ENCODE data around the gene ACO2.

Gene ACO2

GRCh38 chr22:41499624-41500280 lies 30.8 kb downstream of the ACO2 start:
- Mint-ChIP-seq H3K9me3 (no peaks in the 10 kb centered on the region), H3K27ac (peak overlapping the region; percentile 81), H3K27me3 (no peaks in the 10 kb centered on the region), H3K4me3 (no peak overlapping the region), H3K4me1 (peaks cover 21% of the 10 kb centered on the region), H3K36me3 (peaks cover 16% of the 10 kb centered on the region)
- no peak for ATAC-seq

- peak overlapping the region; percentile 81 for H3K27ac Mint-ChIP-seq
- ATAC-seq = no peak
- no peaks in the 10 kb centered on the region for H3K27me3 Mint-ChIP-seq
- H3K9me3 Mint-ChIP-seq = no peaks in the 10 kb centered on the region
- no peak overlapping the region for H3K4me3 Mint-ChIP-seq
- peaks cover 16% of the 10 kb centered on the region for H3K36me3 Mint-ChIP-seq
- H3K4me1 Mint-ChIP-seq = peaks cover 21% of the 10 kb centered on the region
Measured at GRCh38 chr22:41500303-41500702, 31.4 kb downstream of the ACO2 start.

- H3K9me3 Mint-ChIP-seq = no peaks in the 10 kb centered on the region
- ATAC-seq = peak; percentile 84
- H3K4me3 Mint-ChIP-seq = no peak overlapping the region
- peaks cover 16% of the 10 kb centered on the region for H3K36me3 Mint-ChIP-seq
- peak overlapping the region; percentile 81 for H3K27ac Mint-ChIP-seq
- H3K4me1 Mint-ChIP-seq = peaks cover 21% of the 10 kb centered on the region
- H3K27me3 Mint-ChIP-seq = no peaks in the 10 kb centered on the region
Measured at GRCh38 chr22:41501209-41501608, 32.3 kb downstream of the ACO2 start.

- Mint-ChIP-seq H3K9me3 (no peaks in the 10 kb centered on the region), H3K27me3 (no peaks in the 10 kb centered on the region)
Measured at GRCh38 chr22:41504397-41504796, 35.5 kb downstream of the ACO2 start.

GRCh38 chr22:41504816-41505215 lies 35.9 kb downstream of the ACO2 start:
- no peaks in the 10 kb centered on the region for H3K9me3 Mint-ChIP-seq
- H3K27ac Mint-ChIP-seq = peak overlapping the region; percentile 70
- ATAC-seq = no peak
- H3K4me1 Mint-ChIP-seq = peaks cover 12% of the 10 kb centered on the region
- H3K36me3 Mint-ChIP-seq = peaks cover 38% of the 10 kb centered on the region
- no peaks in the 10 kb centered on the region for H3K27me3 Mint-ChIP-seq
- H3K4me3 Mint-ChIP-seq = no peak overlapping the region

More at GRCh38 chr22:41504397-41504796, 35.5 kb downstream of the ACO2 start:
- peak; percentile 91 for ATAC-seq
- Mint-ChIP-seq H3K4me3 (no peak overlapping the region), H3K36me3 (peaks cover 35% of the 10 kb centered on the region), H3K4me1 (peaks cover 17% of the 10 kb centered on the region), H3K27ac (peak overlapping the region; percentile 70)

GRCh38 chr22:41505511-41506220 lies 36.7 kb downstream of the ACO2 start:
- peaks cover 12% of the 10 kb centered on the region for H3K4me1 Mint-ChIP-seq
- H3K27ac Mint-ChIP-seq = no peak overlapping the region
- no peak for ATAC-seq
- no peaks in the 10 kb centered on the region for H3K27me3 Mint-ChIP-seq
- H3K4me3 Mint-ChIP-seq = no peak overlapping the region
- no peaks in the 10 kb centered on the region for H3K9me3 Mint-ChIP-seq
- peaks cover 46% of the 10 kb centered on the region for H3K36me3 Mint-ChIP-seq

- no peak for ATAC-seq
- no peaks in the 10 kb centered on the region for H3K27me3 Mint-ChIP-seq
- H3K4me3 Mint-ChIP-seq = no peak overlapping the region
- no peak overlapping the region for H3K27ac Mint-ChIP-seq
- H3K9me3 Mint-ChIP-seq = no peaks in the 10 kb centered on the region
- peaks cover 39% of the 10 kb centered on the region for H3K36me3 Mint-ChIP-seq
- H3K4me1 Mint-ChIP-seq = no peaks in the 10 kb centered on the region
Measured at GRCh38 chr22:41507330-41508063, 38.6 kb downstream of the ACO2 start.

GRCh38 chr22:41508770-41509170 lies 39.9 kb downstream of the ACO2 start:
- H3K4me1 Mint-ChIP-seq = no peaks in the 10 kb centered on the region
- H3K4me3 Mint-ChIP-seq = no peak overlapping the region
- no peaks in the 10 kb centered on the region for H3K27me3 Mint-ChIP-seq
- peaks cover 51% of the 10 kb centered on the region for H3K36me3 Mint-ChIP-seq
- no peak for ATAC-seq
- H3K9me3 Mint-ChIP-seq = no peaks in the 10 kb centered on the region
- H3K27ac Mint-ChIP-seq = no peak overlapping the region

GRCh38 chr22:41511521-41511968 lies 42.6 kb downstream of the ACO2 start:
- no peak overlapping the region for H3K4me3 Mint-ChIP-seq
- H3K27me3 Mint-ChIP-seq = no peaks in the 10 kb centered on the region
- no peak overlapping the region for H3K27ac Mint-ChIP-seq
- H3K4me1 Mint-ChIP-seq = no peaks in the 10 kb centered on the region
- no peak for ATAC-seq
- H3K9me3 Mint-ChIP-seq = no peaks in the 10 kb centered on the region
- peaks cover 72% of the 10 kb centered on the region for H3K36me3 Mint-ChIP-seq

- H3K9me3 Mint-ChIP-seq = no peaks in the 10 kb centered on the region
- peaks cover 75% of the 10 kb centered on the region for H3K36me3 Mint-ChIP-seq
- no peak for ATAC-seq
- H3K4me3 Mint-ChIP-seq = no peak overlapping the region
- H3K27ac Mint-ChIP-seq = peak overlapping the region; percentile 23
- H3K27me3 Mint-ChIP-seq = no peaks in the 10 kb centered on the region
- H3K4me1 Mint-ChIP-seq = no peaks in the 10 kb centered on the region
Measured at GRCh38 chr22:41512421-41513194, 43.7 kb downstream of the ACO2 start.

- H3K27me3 Mint-ChIP-seq = no peaks in the 10 kb centered on the region
- H3K36me3 Mint-ChIP-seq = peaks cover 74% of the 10 kb centered on the region
- no peak overlapping the region for H3K4me3 Mint-ChIP-seq
- no peaks in the 10 kb centered on the region for H3K4me1 Mint-ChIP-seq
- no peak for ATAC-seq
- peak overlapping the region; percentile 23 for H3K27ac Mint-ChIP-seq
- no peaks in the 10 kb centered on the region for H3K9me3 Mint-ChIP-seq
Measured at GRCh38 chr22:41513391-41513790, 44.5 kb downstream of the ACO2 start.

GRCh38 chr22:41516462-41516861 lies 47.5 kb downstream of the ACO2 start:
- Mint-ChIP-seq H3K9me3 (no peaks in the 10 kb centered on the region), H3K27me3 (no peaks in the 10 kb centered on the region), H3K4me3 (no peak overlapping the region), H3K27ac (no peak overlapping the region), H3K4me1 (no peaks in the 10 kb centered on the region), H3K36me3 (peaks cover 58% of the 10 kb centered on the region)
- peak; percentile 12 for ATAC-seq

- Mint-ChIP-seq H3K36me3 (peaks cover 52% of the 10 kb centered on the region), H3K4me1 (no peaks in the 10 kb centered on the region), H3K27me3 (no peaks in the 10 kb centered on the region), H3K4me3 (no peak overlapping the region), H3K27ac (peak overlapping the region; percentile 55), H3K9me3 (no peaks in the 10 kb centered on the region)
- ATAC-seq = no peak
Measured at GRCh38 chr22:41517172-41518047, 48.5 kb downstream of the ACO2 start.

GRCh38 chr22:41518048-41518347 lies 49.1 kb downstream of the ACO2 start:
- Mint-ChIP-seq H3K27me3 (no peaks in the 10 kb centered on the region), H3K4me3 (no peak overlapping the region), H3K4me1 (no peaks in the 10 kb centered on the region), H3K36me3 (peaks cover 51% of the 10 kb centered on the region), H3K9me3 (no peaks in the 10 kb centered on the region), H3K27ac (no peak overlapping the region)
- ATAC-seq = no peak
